Activated T-cell treated with anti-CD3 and anti-CD28 coated beads for 24 hours (primary cell): ENCODE results near the gene ARL15.

Experiments
- DNase-seq: peaks from one replicate; pipeline ENCODE4 v3.0.0-alpha.2; 2020; ENCODE audit warnings: low read depth

ARL15 gene

GRCh38 chr5:54156577-54156976 is 153.8 kb downstream of the ARL15 start:
- DNase-seq: no peak

- no peak for DNase-seq
Observed at GRCh38 chr5:54150841-54151240, 159.5 kb downstream of the ARL15 start.

GRCh38 chr5:54148858-54149257 is 161.5 kb downstream of the ARL15 start:
- DNase-seq: no peak

GRCh38 chr5:54148067-54148845 is 162.1 kb downstream of the ARL15 start:
- no peak for DNase-seq

GRCh38 chr5:54146916-54147315 is 163.5 kb downstream of the ARL15 start:
- no peak for DNase-seq

- no peak for DNase-seq
Observed at GRCh38 chr5:54146390-54146789, 164.0 kb downstream of the ARL15 start.

- no peak for DNase-seq
Observed at GRCh38 chr5:54140247-54140840, 170.0 kb downstream of the ARL15 start.

GRCh38 chr5:54136516-54137440 is 173.6 kb downstream of the ARL15 start:
- no peak for DNase-seq

- no peak for DNase-seq
Observed at GRCh38 chr5:54135042-54135441, 175.3 kb downstream of the ARL15 start.

GRCh38 chr5:54133917-54134316 is 176.5 kb downstream of the ARL15 start:
- no peak for DNase-seq

GRCh38 chr5:54120473-54120872 is 189.9 kb downstream of the ARL15 start:
- DNase-seq: no peak

GRCh38 chr5:54117957-54118356 is 192.4 kb downstream of the ARL15 start:
- no peak for DNase-seq

GRCh38 chr5:54115735-54116403 is 194.5 kb downstream of the ARL15 start:
- no peak for DNase-seq

- no peak for DNase-seq
Observed at GRCh38 chr5:54113060-54113459, 197.3 kb downstream of the ARL15 start.

- DNase-seq: no peak
Observed at GRCh38 chr5:54109626-54110330, 200.6 kb downstream of the ARL15 start.

GRCh38 chr5:54108136-54108535 is 202.2 kb downstream of the ARL15 start:
- no peak for DNase-seq

- no peak for DNase-seq
Observed at GRCh38 chr5:54103871-54104270, 206.5 kb downstream of the ARL15 start.

GRCh38 chr5:54098267-54098666 is 212.1 kb downstream of the ARL15 start:
- no peak for DNase-seq

GRCh38 chr5:54095969-54096368 is 214.4 kb downstream of the ARL15 start:
- DNase-seq: no peak

- DNase-seq: no peak
Observed at GRCh38 chr5:54094706-54095105, 215.7 kb downstream of the ARL15 start.

GRCh38 chr5:54093861-54094260 is 216.5 kb downstream of the ARL15 start:
- no peak for DNase-seq

- DNase-seq: no peak
Observed at GRCh38 chr5:54093081-54093492, 217.3 kb downstream of the ARL15 start.
